Measurements from ENCODE around the gene ARHGEF16. TPM values are rescaled to one million over a fixed set of nuclear protein-coding genes. Genes with fewer than 3 reads are reported as not detected.

The ARHGEF16 gene
- total RNA-seq, 2 donors from 2014 or later = 47.7 to 64.7 TPM

DNA sequence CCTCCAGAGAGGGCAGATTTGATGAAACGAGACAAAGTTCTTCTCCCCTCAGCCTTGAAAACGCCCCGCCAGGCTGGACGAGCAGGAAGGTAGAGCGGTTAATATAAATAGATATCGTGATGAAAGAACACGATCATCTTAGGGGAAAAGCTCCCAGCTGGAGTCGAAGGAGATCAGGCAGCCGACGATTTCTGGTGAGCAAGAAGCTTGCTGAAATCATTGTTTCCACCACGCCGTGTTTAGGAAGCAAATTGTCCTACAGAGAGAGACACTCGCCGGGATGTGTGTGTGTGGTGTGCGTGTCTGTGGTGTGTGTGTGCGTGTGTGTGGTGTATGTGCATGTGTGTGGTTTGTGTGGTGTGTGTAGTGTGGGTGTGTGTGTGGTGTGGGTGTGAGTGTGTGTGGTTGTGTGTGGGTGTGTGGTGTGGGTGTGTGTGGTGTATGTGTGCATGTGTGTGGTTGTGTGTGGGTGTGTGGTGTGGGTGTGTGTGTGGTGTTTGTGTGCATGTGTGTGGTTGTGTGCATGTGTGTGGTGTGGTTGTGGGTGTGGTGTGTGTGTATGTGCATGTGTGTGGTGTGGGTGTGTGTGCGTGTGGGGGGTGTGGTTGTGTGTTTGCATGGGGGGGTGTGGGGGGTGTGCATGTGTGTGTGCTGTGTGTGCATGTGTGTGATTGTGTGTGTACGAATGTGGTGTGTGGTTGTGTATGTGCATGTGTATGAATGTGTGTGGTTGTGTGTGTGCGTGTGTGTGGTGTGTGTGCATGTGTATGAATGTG is 44.9 kb upstream of the ARHGEF16 start:
- H3K27ac Mint-ChIP-seq = no peak overlapping the region
- TF ChIP-seq, protein P1, sequence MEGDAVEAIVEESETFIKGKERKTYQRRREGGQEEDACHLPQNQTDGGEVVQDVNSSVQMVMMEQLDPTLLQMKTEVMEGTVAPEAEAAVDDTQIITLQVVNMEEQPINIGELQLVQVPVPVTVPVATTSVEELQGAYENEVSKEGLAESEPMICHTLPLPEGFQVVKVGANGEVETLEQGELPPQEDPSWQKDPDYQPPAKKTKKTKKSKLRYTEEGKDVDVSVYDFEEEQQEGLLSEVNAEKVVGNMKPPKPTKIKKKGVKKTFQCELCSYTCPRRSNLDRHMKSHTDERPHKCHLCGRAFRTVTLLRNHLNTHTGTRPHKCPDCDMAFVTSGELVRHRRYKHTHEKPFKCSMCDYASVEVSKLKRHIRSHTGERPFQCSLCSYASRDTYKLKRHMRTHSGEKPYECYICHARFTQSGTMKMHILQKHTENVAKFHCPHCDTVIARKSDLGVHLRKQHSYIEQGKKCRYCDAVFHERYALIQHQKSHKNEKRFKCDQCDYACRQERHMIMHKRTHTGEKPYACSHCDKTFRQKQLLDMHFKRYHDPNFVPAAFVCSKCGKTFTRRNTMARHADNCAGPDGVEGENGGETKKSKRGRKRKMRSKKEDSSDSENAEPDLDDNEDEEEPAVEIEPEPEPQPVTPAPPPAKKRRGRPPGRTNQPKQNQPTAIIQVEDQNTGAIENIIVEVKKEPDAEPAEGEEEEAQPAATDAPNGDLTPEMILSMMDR (conservative IDR thresholded peaks at IDR 0.05) = no peak
- H3K36me3 Mint-ChIP-seq (ENCODE audit: low read depth) = no peaks in the 10 kb centered on the region
- no peak overlapping the region for H3K4me3 Mint-ChIP-seq
- Histone ChIP-seq H3K27me3 (ENCODE audit: control insufficient read depth, insufficient read depth, low read length, poor library complexity, severe bottlenecking) (no peaks in the 10 kb centered on the region), H3K36me3 (ENCODE audit: control insufficient read depth, insufficient read depth, low read length) (no peaks in the 10 kb centered on the region), H3K9ac (ENCODE audit: extremely low read depth, low read length, poor library complexity, severe bottlenecking) (no peak overlapping the region), H3K4me3 (ENCODE audit: low read length) (no peak overlapping the region), H3K9me3 (ENCODE audit: control insufficient read depth, low read length) (no peaks in the 10 kb centered on the region), H3K4me1 (ENCODE audit: control insufficient read depth, insufficient read depth, low read length) (no peaks in the 10 kb centered on the region), H3K27ac (ENCODE audit: low read depth, low read length) (no peak overlapping the region)
- no peaks in the 10 kb centered on the region for H3K4me1 Mint-ChIP-seq
- no peak for DNase-seq
- no peaks in the 10 kb centered on the region for H3K27me3 Mint-ChIP-seq (ENCODE audit: insufficient read depth)
- WGBS, 2 experiments (ENCODE audit: insufficient coverage in 1 of 2, insufficient read length in 1 of 2) = 92% methylated on average over 11 to 19 of the region's 19 CpGs
- no peaks in the 10 kb centered on the region for H3K9me3 Mint-ChIP-seq

DNA sequence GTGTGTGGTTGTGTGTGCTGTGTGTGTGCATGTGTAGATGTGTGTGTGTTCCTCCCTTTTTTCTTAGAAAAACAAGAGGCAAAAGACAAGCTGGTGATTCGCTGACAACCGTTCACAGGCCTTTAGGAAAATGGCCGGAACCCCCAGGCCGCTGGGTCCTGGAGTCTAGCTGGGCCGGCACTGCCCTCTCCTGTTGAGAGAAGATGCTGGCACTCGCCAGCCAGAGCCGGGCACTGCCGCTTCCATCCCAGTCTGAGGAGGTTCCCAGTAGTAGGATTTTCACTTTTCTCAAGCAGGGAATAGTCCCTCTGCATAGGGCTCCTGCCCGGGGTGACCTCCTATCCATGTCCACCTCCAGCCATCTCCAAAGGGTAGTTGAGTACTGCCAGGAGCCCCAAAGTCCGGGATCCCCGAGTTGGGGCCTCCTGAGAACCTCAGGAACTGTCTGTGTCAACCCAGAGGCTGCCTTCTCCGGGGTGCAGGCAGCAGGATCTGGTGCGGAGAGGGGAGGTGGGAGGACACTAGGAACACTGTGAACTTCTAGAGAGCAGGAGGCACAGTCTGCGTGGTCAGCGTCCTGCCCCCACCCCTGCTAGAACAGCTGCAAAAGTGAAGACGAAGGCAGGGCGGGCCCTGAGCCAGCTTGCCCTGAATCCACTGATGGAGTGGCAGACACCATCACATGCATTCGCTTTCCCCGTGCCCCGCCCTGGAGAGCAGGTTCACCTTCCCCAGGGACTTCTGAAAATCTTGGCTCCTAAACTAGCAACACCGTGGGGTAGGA is 44.1 kb upstream of the ARHGEF16 start:
- WGBS, 2 experiments (ENCODE audit: insufficient coverage in 1 of 2, insufficient read length in 1 of 2) = 86 to 87% methylated on average over 14 to 21 of the region's 21 CpGs
- Histone ChIP-seq H3K36me3 (ENCODE audit: control insufficient read depth, insufficient read depth, low read length) (no peaks in the 10 kb centered on the region), H3K4me3 (ENCODE audit: low read length) (no peak overlapping the region), H3K27me3 (ENCODE audit: control insufficient read depth, insufficient read depth, low read length, poor library complexity, severe bottlenecking) (no peaks in the 10 kb centered on the region), H3K4me1 (ENCODE audit: control insufficient read depth, insufficient read depth, low read length) (no peaks in the 10 kb centered on the region), H3K9me3 (ENCODE audit: control insufficient read depth, low read length) (no peaks in the 10 kb centered on the region), H3K9ac (ENCODE audit: extremely low read depth, low read length, poor library complexity, severe bottlenecking) (no peak overlapping the region), H3K27ac (ENCODE audit: low read depth, low read length) (no peak overlapping the region)
- H3K27me3 Mint-ChIP-seq (ENCODE audit: insufficient read depth) = no peaks in the 10 kb centered on the region
- H3K27ac Mint-ChIP-seq = no peak overlapping the region
- TF ChIP-seq, protein P1 (conservative IDR thresholded peaks at IDR 0.05) = peak; percentile 62
- peak; percentile 66 for DNase-seq
- no peaks in the 10 kb centered on the region for H3K9me3 Mint-ChIP-seq
- H3K4me1 Mint-ChIP-seq = peaks cover 2% of the 10 kb centered on the region
- no peak overlapping the region for H3K4me3 Mint-ChIP-seq
- no peaks in the 10 kb centered on the region for H3K36me3 Mint-ChIP-seq (ENCODE audit: low read depth)

DNA sequence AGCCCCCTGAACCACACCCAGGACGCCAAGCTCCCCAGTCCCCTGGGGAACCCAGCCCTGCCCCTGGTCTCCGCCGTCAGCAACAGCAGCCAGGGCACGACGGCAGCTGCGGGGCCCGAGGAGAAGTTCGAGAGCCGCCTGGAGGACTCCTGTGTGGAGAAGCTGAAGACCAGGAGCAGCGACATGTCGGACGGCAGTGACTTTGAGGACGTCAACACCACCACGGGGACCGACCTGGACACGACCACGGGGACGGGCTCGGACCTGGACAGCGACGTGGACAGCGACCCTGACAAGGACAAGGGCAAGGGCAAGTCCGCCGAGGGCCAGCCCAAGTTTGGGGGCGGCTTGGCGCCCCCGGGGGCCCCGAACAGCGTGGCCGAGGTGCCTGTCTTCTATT is 42.7 kb upstream of the ARHGEF16 start:
- TF ChIP-seq, protein P1 (conservative IDR thresholded peaks at IDR 0.05) = no peak
- H3K27me3 ChIP-seq (ENCODE audit: control insufficient read depth, insufficient read depth, low read length, poor library complexity, severe bottlenecking) = no peaks in the 10 kb centered on the region
- H3K27ac Mint-ChIP-seq = no peak overlapping the region
- no peaks in the 10 kb centered on the region for H3K4me1 ChIP-seq (ENCODE audit: control insufficient read depth, insufficient read depth, low read length)
- H3K27ac ChIP-seq (ENCODE audit: low read depth, low read length) = no peak overlapping the region
- H3K36me3 Mint-ChIP-seq (ENCODE audit: low read depth) = no peaks in the 10 kb centered on the region
- peaks cover 3% of the 10 kb centered on the region for H3K9me3 Mint-ChIP-seq
- peaks cover 2% of the 10 kb centered on the region for H3K4me1 Mint-ChIP-seq
- no peak overlapping the region for H3K9ac ChIP-seq (ENCODE audit: extremely low read depth, low read length, poor library complexity, severe bottlenecking)
- no peaks in the 10 kb centered on the region for H3K27me3 Mint-ChIP-seq (ENCODE audit: insufficient read depth)
- peaks cover 5% of the 10 kb centered on the region for H3K9me3 ChIP-seq (ENCODE audit: control insufficient read depth, low read length)
- no peak overlapping the region for H3K4me3 Mint-ChIP-seq
- DNase-seq = no peak
- no peak overlapping the region for H3K4me3 ChIP-seq (ENCODE audit: low read length)
- WGBS, 2 experiments (ENCODE audit: insufficient coverage in 1 of 2, insufficient read length in 1 of 2) = 89 to 91% methylated on average over 22 to 30 of the region's 30 CpGs
- no peaks in the 10 kb centered on the region for H3K36me3 ChIP-seq (ENCODE audit: control insufficient read depth, insufficient read depth, low read length)

Measured in endodermal cell (in vitro differentiated cells).